Activated CD8-positive, alpha-beta memory T cell treated with anti-CD3 and anti-CD28 coated beads, Interleukin-2, amount 50 U/mL, for 1 hour (primary cell): ENCODE measurements around the gene SARDH.

Experiments
- DNase-seq: peaks from one replicate; pipeline ENCODE4 v3.0.0-alpha.2; 2020; ENCODE audit errors: extremely low read depth

SARDH gene

GRCh38 chr9:133703591-133704399 is 34.4 kb downstream of the SARDH start:
- DNase-seq: no peak

- no peak for DNase-seq
These were observed 35.2 kb downstream of the SARDH start for GRCh38 chr9:133702798-133703590.

- DNase-seq: no peak
These were observed 36.0 kb downstream of the SARDH start for GRCh38 chr9:133701981-133702797.

GRCh38 chr9:133701321-133701980 is 36.7 kb downstream of the SARDH start:
- DNase-seq: no peak

- no peak for DNase-seq
These were observed 37.3 kb downstream of the SARDH start for GRCh38 chr9:133700819-133701320.

GRCh38 chr9:133699546-133699945 is 38.6 kb downstream of the SARDH start:
- no peak for DNase-seq

- DNase-seq: no peak
These were observed 42.1 kb downstream of the SARDH start for GRCh38 chr9:133696071-133696472.

- no peak for DNase-seq
These were observed 43.5 kb downstream of the SARDH start for GRCh38 chr9:133694686-133695085.

GRCh38 chr9:133693703-133694529 is 44.2 kb downstream of the SARDH start:
- no peak for DNase-seq

- DNase-seq: no peak
These were observed 45.0 kb downstream of the SARDH start for GRCh38 chr9:133693116-133693515.

GRCh38 chr9:133692364-133692985 is 45.7 kb downstream of the SARDH start:
- DNase-seq: no peak

GRCh38 chr9:133691626-133692363 is 46.4 kb downstream of the SARDH start:
- no peak for DNase-seq

- no peak for DNase-seq
These were observed 47.0 kb downstream of the SARDH start for GRCh38 chr9:133691191-133691590.

GRCh38 chr9:133690081-133690561 is 48.0 kb downstream of the SARDH start:
- no peak for DNase-seq

GRCh38 chr9:133689151-133689763 is 48.9 kb downstream of the SARDH start:
- DNase-seq: no peak

GRCh38 chr9:133687856-133688761 is 50.0 kb downstream of the SARDH start:
- DNase-seq: no peak
